GM12873 (cell line): ENCODE measurements around the gene POU2AF3.

ENCODE experiments used
- CTCF ChIP-seq: IDR thresholded peaks from 2 replicates; pipeline ENCODE4 v1.5.1; 2012; ENCODE audit warnings: low read depth, mild to moderate bottlenecking, moderate library complexity, low read length, control low read depth; ENCODE audit not compliant: insufficient read depth; ENCODE audit errors: missing control alignments

POU2AF3 gene

GRCh38 chr11:111342329-111342728 lies 44.0 kb downstream of the POU2AF3 start:
- TF ChIP-seq CTCF, result no peak

GRCh38 chr11:111344032-111344431 lies 45.7 kb downstream of the POU2AF3 start:
- TF ChIP-seq CTCF, result no peak

- no peak for TF ChIP-seq CTCF
These were observed 48.8 kb downstream of the POU2AF3 start for GRCh38 chr11:111347002-111347722.

- no peak for TF ChIP-seq CTCF
These were observed 49.4 kb downstream of the POU2AF3 start for GRCh38 chr11:111347723-111348115.

- TF ChIP-seq CTCF, result no peak
These were observed 49.8 kb downstream of the POU2AF3 start for GRCh38 chr11:111348147-111348546.

GRCh38 chr11:111349191-111349695 lies 50.9 kb downstream of the POU2AF3 start:
- no peak for TF ChIP-seq CTCF

- no peak for TF ChIP-seq CTCF
These were observed 52.5 kb downstream of the POU2AF3 start for GRCh38 chr11:111350811-111351210.
